HG03378 (cell line): ENCODE results near the gene PA2G4.
"Not testable (repeated sequence)": the region's sequence is repeated elsewhere in the genome, so short reads cannot be mapped to it uniquely, and the experiment has no call there.

Experiments used
- ATAC-seq: cut with Tn5 transposase; IDR thresholded peaks from one replicate; pipeline ENCODE4 v1.9.1; 2021; ENCODE audit warnings: mild to moderate bottlenecking, moderate library complexity; ENCODE audit not compliant: unreplicated experiment

Gene PA2G4

DNA sequence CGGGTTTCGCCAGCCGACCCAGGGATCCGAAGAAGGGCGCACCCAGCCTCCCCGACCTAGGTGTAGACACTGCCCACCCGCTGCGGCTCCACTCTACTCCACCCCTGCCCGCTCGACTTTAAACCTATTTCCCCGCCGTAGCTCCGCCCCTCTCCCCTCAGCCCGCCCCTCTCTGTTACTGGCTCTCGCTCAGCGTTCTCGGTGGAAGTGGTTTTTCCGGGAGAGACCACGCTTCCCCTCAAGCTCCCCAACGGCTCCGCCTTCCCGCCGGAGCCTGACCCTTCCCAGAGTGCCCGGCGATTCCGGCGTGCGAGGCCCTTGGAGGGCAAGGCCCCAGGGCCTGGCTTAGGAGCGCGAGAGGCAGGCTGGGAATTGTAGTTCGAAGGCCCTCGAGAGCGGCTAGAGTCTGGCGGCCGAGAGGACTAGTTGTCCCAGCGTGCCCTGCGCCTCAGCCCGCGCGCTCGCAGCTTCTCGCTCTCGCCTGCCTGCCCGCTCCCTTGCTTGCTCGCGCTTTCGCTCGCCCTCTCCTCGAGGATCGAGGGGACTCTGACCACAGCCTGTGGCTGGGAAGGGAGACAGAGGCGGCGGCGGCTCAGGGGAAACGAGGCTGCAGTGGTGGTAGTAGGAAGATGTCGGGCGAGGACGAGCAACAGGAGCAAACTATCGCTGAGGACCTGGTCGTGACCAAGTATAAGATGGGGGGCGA, at the start of gene PA2G4:
Gene PA2G4, plus strand, starts transcription at position 451 of the 706 bp plus-strand sequence. Its CDS starts 179 bp downstream, at position 630.
- peak; percentile 92 for ATAC-seq

DNA sequence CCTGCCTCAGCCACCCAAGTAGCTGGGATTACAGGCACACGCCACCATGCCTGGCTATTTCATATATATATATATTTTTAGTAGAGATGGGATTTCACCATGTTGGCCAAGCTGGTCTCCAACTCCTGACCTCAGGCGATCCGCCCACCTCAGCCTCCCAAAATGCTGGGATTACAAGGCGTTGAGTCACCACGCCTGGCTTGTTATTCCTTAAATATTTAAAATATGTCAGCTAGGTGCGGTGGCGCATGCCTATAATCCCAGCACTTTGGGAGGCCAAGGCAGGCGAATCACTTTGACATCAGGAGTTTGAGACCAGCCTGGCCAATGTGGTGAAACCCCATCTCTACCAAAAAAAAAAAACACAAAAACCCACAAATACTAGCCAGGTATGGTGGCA, 44.4 kb upstream of the PA2G4 start:
- not testable (repeated sequence) for ATAC-seq

DNA sequence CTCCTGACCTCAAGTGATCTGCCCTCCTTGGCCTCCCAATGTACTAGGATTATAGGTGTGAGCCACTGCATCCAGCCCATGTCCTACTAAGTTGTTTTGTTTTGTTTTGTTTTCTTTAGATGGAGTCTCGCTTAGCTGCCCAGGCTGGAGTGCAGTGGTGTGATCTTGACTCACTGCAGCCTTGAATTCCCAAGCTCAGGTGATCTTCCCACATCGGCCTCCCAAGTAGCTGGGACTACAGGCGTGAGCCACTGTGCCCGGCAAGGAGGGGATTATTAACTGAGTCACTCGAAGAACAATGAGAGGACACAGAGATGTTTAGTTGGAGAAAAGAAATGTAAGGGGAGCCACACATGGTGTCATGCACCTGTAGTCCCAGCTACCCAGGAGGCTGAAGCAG, 42.4 kb upstream of the PA2G4 start:
- no peak for ATAC-seq

DNA sequence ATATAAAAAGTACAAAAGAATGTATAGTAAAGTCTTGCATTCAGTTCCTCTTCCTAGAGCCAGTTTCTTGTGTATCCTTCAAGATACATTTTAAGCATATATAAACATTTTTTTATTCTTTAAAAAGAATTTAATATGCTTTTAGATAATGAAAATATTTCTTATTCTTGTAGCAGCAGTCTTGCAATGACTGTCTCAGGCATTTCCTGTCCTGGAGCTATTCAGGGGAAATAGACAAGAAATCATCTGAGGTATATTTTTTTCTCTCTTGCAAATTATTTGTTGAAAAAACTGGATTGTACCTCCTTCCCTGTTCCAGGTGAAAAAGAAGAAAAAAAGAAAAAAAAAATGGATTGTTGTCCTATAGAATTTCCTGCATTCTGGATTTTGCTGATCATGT, 41.4 kb upstream of the PA2G4 start:
- ATAC-seq, result no peak

DNA sequence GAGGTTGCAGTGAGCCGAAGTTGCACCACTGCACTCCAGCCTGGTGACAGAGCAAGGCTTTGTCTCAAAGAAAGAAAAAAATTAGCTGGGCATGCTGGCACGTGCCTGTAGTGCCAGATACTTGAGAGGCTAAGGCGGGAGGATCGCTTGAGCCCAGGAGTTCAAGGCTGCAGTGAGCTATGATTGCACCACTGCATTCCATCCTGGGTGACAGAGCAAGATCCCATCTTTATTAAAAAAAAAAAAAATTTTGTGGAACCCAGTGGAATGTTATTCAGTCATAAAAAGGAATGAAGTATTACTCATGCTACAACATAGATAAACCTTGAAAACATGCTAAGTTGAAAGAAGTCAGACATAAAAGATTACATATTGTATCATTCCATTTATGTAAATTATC, 32.7 kb upstream of the PA2G4 start:
- ATAC-seq, result no peak

DNA sequence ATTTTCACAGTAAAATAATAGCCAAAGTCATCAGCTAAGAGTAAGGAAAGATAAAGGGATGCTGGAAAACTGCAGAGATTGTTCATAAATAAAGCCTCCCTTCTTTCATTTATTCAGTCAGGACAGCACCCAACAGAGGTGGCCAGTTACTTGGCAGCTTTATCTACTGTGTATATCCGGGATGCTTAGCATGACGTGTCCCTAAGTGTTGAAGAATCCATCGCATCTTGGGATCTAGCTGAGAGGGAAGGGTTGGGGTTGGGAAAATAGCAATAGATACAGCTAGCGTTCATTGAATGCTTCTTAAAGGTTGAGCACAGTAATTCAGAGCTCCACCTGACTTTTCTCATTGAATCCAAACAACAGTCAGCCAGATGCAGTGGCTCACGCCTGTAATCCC, 30.0 kb upstream of the PA2G4 start:
- ATAC-seq, result no peak

DNA sequence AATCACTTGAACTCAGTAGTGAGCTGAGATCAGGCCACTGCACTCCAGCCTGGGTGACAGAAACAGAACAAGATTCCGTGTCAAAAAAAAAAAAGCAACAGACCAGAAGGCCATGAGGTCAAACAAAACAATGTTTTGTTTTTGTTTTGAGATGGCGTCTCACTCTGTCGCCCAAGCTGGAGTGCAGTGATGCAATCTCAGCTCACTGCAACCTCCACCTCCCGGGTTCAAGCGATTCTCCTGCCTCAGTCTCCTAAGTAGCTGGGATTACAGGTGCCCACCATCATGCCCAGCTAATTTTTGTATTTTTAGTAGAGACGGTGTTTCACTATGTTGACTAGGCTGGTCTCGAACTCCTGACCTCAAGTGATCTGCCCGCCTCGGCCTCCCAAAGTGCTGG, 26.4 kb upstream of the PA2G4 start:
- not testable (repeated sequence) for ATAC-seq

DNA sequence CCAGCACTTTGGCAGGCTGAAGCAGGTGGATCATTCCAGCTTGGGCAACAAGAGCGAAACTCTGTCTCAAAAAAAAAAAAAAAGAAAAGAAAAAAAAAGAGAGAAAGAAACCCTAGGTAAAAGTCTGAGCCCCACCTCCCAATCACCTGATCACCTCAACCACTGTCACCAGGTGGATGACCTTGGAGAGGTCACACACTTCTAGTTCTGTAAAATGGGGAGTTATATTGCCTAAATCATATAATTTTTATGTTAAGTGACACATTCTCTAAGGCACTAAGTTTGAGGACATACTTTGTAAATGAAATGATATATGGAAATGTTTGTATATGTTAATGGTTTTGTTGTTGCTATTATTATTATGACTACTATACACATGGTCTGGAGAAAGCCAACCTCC, 25.9 kb upstream of the PA2G4 start:
- no peak for ATAC-seq

DNA sequence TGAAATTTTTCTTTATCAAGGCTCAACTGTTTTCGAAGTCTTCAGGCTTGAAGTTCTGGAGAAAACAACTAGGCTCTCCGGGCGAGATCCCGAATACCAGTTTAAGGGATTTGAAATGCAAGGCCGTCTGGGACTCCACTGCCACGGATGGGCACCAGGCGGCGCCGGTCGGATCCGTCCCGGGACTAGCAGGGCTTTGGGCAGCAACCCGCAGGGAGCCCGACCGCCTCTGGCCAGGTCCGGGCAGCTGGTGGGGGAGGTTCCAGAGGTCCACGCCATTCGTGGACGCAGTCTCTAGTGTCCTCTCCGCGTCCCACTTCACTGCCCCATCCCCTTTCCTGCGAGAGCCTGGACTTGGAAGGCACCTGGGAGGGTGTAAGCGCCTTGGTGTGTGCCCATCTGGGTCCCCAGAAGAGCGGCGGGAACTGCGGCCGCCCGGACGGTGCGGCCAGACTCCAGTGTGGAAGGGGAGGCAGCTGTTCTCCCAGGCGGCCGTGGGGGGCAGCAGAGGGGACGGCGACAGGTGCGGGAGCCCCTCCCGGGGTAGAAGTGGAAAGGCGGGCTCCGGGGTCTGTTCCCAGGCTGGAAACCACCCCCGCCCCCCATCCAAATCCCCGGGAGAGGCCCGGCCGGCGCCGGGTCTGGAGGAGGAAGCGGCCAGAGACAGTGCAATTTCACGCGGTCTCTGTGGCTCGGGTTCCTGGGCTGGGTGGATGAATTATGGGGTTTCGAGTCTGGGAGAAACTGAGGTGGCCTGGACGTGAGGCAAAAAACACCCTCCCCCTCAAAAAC, 25.2 kb upstream of the PA2G4 start:
- ATAC-seq, result no peak

DNA sequence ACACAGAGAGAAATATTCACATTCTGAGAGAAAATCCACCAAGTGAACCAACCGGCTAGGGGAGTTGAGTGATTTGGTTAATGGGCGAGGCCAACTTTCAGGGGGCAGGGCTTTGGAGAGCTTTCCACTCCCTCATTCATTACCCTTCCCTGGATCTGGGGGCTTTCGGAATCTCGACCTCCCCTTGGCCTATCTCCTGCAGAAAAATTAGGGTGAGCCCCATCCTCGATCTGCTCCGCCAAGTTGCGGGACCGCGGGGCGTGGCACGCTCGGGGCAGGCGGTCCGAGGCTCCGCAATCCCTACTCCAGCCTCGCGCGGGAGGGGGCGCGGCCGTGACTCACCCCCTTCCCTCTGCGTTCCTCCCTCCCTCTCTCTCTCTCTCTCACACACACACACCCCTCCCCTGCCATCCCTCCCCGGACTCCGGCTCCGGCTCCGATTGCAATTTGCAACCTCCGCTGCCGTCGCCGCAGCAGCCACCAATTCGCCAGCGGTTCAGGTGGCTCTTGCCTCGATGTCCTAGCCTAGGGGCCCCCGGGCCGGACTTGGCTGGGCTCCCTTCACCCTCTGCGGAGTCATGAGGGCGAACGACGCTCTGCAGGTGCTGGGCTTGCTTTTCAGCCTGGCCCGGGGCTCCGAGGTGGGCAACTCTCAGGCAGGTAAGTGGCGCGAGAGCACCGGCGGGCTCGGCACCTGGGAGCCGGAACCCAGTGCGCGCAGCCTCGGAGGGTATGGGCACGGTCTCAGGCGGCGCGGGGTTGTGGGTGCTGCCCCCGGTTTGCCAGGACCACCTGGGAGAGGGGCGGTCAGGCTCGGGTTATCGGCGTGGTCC, 24.4 kb upstream of the PA2G4 start, which contains the start of gene ERBB3:
Gene ERBB3, plus strand, starts transcription at position 443 of the 833 bp plus-strand sequence. Its CDS starts 136 bp downstream, at position 579.
- ATAC-seq, result no peak

DNA sequence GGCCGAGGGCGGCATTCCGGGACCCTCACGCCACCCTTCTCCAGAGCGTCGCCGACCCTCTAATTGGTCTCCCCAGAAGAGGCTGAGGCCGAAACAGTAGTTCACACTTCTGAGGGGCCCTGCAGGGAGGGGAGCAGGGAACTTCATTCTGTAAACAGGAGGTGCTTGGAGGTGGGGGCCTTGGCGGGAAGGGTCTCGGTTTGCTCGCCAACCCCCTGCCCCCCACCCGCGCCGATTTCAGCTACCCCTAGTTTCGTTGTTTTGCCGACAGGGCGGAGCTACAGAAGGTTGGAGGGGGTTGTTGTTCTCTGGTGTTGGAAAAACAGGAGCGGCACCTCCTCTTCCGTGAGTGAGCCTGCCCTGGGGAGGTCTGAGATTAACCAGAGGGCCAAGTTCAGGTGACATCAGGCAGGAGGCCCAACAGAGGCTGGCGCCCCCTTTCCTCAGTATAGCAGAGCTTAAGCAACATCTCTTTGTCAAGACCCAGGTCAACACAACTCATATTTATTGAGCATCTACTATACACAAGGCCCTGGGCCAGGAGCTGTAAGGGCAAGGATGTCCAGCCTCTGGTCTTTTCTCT, 23.7 kb upstream of the PA2G4 start:
- no peak for ATAC-seq

DNA sequence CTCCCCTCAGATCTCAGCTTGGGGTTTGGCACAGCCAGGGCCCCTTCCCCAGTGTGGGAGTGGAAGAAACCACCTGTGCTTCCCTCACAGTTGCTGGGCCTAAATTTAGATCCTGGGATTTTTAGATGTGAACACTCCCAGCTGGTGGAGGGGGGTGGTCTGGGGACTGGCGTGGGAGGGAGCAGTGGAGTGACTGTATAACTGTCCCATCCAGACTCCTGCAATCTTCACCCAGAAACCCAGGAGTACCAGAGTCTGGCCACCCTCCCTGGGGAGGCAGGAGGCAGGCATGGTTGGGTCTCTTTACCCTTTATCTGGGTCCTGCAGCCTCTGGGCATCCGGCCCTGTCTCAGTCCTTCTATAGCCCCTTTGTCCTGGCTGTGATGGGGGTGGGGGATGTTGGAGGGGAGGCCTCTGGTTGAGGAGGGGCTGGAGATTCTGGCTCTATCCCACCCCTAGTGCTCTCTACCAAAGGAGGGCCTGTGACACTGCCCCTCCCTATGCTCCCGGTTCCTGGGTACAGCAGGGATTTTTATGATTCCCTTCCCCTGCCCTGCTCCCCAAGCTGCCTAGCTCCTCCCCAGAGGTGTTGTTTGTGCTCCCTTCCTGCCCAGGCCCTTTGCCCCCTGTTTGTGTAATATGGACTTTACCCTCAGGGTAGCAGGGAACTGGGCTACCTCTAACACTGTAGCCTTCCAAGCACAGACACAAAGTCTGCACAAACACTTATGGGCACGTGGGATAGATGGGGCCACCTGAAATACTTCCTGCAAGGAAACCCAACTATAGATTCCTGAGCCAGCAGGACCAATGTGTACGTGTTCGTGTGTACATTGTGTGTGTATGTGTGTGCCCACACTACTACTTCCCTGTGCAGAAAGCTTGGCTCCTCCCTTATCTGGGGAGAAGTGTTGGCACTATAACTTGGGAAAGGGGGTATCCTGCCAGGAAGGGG, 22.7 kb upstream of the PA2G4 start:
- ATAC-seq, result no peak

DNA sequence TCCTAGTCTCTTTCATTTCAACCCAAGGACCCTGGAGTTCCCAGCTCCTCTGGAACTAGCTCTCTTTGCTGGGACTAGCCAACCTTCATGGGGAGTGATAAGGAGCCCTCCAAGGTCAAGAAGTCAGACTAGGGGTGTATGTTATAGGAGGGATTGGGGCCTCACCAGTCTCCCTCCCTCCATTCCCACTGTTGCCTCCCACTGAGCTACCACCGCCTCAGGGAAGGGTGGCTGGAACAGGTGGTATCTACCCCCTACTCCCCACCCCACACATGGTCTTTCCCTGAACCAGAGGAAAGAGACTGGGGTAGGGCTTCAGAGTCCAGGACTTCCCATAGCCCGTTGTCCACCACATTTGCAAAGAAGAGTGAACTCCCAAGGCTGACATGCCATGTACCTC, 22.0 kb upstream of the PA2G4 start:
- ATAC-seq, result no peak

DNA sequence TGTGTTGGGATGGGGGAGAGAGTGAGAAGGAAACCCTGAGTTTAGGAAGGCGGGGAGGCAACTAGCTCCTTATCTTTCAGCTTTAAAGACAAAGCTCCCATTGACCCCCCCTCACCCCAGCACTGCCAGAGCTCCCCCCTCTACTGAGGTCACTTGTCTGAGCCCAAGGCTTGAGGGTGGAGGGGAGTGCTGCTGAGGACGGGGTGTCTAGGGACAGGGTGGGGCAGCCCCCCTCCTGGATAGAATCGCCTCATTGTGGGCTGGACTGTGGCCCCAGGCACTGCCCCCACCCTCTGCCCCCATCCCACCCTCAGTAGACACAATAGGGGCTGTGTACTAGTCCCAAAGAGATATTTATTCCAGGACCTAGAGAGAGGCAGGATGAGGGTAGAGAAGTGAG, 21.4 kb upstream of the PA2G4 start:
- ATAC-seq, result no peak

DNA sequence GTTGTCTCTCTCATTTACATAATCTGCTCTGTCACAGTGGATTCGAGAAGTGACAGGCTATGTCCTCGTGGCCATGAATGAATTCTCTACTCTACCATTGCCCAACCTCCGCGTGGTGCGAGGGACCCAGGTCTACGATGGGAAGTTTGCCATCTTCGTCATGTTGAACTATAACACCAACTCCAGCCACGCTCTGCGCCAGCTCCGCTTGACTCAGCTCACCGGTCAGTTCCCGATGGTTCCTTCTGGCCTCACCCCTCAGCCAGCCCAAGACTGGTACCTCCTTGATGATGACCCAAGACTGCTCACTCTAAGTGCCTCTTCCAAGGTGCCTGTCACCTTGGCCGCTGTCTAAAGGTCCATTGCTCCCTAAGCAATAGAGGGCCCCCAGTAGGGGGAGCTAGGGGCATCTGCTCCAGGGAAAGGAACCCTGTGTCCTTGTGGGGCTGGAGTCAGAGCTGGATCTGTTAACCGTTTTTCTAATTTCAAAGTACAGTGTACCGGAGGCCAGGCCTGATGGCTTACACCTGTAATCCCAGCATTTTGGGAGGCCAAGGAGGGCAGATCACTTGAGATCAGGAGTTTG, 19.3 kb upstream of the PA2G4 start:
- no peak for ATAC-seq

DNA sequence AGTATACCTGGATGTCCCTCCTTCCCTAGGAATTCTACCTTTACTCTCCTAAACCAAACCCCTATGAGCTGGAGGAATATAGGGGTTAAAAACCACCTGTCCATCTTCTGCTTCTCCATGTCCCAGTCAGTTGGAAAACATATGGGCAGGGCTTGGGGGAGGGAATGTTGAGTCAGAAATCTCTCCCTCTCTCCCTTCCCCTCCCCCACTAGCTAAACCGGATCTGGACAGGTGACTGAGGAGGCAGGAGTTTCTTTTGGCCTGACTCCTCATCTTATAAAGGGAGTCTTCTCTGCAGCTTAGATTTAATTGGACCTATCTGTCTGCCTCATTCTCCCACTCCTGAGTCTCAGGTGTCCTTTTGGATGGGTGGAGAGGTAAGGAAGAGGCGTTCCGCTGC, 18.3 kb upstream of the PA2G4 start:
- ATAC-seq, result no peak

DNA sequence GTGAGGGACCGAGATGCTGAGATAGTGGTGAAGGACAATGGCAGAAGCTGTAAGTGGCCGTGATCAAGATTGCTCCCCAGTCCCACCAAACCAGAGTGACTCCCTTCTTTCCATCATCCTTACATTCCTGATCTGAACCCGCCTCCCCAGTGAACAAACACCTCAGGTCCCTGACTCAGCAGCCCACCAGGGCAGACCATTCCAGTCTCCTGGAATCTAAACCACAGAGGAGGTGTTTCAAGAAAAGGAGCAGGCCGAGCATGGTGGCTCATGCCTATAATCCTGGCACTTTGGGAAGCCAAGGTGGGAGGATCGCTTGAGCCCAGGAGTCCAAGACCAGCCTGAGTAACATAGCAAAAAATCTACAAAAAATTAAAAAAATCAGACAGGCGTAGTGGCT, 17.8 kb upstream of the PA2G4 start:
- no peak for ATAC-seq

DNA sequence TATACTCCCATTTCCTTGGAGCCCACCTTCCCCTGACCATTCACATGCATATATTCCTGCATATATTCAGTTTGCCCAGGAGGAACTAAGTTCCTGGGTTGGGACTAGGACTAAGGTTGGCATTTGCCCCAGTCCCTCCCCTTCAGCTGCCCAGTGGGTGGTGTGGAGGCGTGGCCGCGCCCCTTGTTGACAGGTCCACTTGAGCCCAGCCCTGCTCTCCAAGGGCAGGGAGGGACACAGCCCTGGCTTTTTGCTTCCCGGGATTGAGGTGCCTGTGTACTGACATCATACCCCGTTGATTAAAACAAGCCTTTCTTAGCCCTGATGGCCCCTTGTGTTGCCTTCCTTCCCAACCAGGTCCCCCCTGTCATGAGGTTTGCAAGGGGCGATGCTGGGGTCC, 17.1 kb upstream of the PA2G4 start:
- no peak for ATAC-seq

DNA sequence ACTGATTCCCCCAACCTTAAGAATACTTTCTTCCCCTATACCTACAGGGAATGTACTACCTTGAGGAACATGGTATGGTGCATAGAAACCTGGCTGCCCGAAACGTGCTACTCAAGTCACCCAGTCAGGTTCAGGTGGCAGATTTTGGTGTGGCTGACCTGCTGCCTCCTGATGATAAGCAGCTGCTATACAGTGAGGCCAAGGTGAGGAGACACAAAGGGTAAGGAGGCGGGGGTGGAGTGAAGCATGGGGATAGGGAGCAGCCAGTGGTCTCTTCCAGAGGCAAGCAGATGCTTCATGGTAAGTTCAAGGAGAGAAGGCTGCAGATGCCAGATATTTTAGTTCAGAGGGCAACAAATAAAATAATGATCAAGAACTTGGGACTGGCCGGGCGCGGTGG, 6.6 kb upstream of the PA2G4 start:
- no peak for ATAC-seq

DNA sequence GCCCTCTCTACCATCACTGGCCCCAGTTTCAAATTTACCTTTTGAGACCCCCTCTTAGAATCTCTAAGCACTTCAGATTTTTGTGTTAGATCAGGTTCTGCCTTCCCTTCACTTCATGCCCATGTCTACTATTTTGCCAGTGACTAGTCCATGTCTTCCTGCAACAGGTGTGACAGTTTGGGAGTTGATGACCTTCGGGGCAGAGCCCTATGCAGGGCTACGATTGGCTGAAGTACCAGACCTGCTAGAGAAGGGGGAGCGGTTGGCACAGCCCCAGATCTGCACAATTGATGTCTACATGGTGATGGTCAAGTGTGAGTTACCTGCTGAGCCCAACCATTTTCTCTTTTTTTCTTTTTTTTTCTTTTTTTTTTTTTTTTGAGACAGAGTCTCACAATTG, 5.8 kb upstream of the PA2G4 start:
- no peak for ATAC-seq
